Suprapubic skin (tissue), 3 donors: Measurements from ENCODE around the gene DTNB.

Experiments
- EP300 ChIP-seq: sonication (generic); formaldehyde crosslinking; IDR thresholded peaks from one replicate; pipeline ENCODE4 v1.6.1; 2017; ENCODE audit warnings: antibody characterized with exemption
- TF ChIP-seq, protein P1 (sequence below), 2 donors: fragments of 200-600 bp in 1 of 2; fragments of 450-650 bp in 1 of 2; sonication (generic) in 1 of 2; IDR thresholded peaks; one replicate each; pipeline ENCODE4 v1.5.1; 2016 to 2019; ENCODE audit warnings: antibody characterized with exemption in 2 of 2, mild to moderate bottlenecking in 1 of 2, moderate library complexity in 1 of 2

DNA sequence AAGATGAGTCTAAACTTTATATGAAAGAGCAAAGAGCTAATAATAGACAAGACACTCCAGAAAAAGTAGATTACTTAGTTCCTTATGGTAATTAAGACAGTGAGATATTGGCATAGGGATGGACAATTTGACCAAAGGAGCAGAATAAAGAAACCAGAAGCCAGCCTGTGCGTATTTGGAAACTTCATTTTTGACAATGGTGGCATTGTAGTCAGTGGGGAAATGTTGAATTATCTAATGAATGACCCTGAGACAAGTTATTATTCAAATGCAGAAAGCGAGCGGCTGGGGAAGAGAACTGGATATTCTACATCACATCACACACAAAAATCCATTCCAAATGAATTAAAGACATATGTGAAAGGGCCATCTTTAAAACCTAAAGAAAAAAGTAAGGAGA lies 144.3 kb downstream of the DTNB start:
- TF ChIP-seq, protein P1, sequence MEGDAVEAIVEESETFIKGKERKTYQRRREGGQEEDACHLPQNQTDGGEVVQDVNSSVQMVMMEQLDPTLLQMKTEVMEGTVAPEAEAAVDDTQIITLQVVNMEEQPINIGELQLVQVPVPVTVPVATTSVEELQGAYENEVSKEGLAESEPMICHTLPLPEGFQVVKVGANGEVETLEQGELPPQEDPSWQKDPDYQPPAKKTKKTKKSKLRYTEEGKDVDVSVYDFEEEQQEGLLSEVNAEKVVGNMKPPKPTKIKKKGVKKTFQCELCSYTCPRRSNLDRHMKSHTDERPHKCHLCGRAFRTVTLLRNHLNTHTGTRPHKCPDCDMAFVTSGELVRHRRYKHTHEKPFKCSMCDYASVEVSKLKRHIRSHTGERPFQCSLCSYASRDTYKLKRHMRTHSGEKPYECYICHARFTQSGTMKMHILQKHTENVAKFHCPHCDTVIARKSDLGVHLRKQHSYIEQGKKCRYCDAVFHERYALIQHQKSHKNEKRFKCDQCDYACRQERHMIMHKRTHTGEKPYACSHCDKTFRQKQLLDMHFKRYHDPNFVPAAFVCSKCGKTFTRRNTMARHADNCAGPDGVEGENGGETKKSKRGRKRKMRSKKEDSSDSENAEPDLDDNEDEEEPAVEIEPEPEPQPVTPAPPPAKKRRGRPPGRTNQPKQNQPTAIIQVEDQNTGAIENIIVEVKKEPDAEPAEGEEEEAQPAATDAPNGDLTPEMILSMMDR (IDR thresholded peaks at IDR 0.05), result no peak
- no peak for TF ChIP-seq EP300
